Heart left ventricle (tissue), 16 donors: ENCODE results near the gene TRIM14. TPM values are rescaled to one million over a fixed set of nuclear protein-coding genes. Genes with fewer than 3 reads are reported as not detected.
A peak's percentile ranks its signal among the peaks of the same experiment; 100 is the strongest.
"Not testable (repeated sequence)": the region's sequence is repeated elsewhere in the genome, so short reads cannot be mapped to it uniquely, and the experiment has no call there.

ENCODE experiments used
- ATAC-seq, 4 donors: fragments of 200-7000 bp; cut with Tn5 transposase; one replicate each; pipeline ENCODE4 v1.9.1; 2020 to 2022; ENCODE audit warnings: moderate library complexity in 4 of 4, mild to moderate bottlenecking in 3 of 4, moderate number of reproducible peaks in 1 of 4
- DNase-seq, 5 donors: peaks; one replicate each; pipeline ENCODE4 v3.0.0-alpha.2; 2020
- H3K27ac ChIP-seq, 12 donors: fragments of 200-600 bp; sonication (generic) in 4 of 12; one replicate each; pipeline versions ENCODE4 v1.5.0 to v1.8.0; 2016 to 2022; ENCODE audit warnings: mild to moderate bottlenecking in 2 of 12
- H3K27me3 ChIP-seq, 9 donors: fragments of 200-600 bp; sonication (generic) in 2 of 9; one replicate each; pipeline versions ENCODE4 v1.5.1 to v1.8.0; 2016 to 2022; ENCODE audit warnings: mild to moderate bottlenecking in 3 of 9
- H3K36me3 ChIP-seq, 9 donors: fragments of 200-600 bp; sonication (generic) in 2 of 9; one replicate each; pipeline versions ENCODE4 v1.5.0 to v1.8.0; 2018 to 2022; ENCODE audit warnings: mild to moderate bottlenecking in 2 of 9
- H3K4me1 ChIP-seq, 12 donors: fragments of 200-600 bp; sonication (generic) in 4 of 12; one replicate each; pipeline versions ENCODE4 v1.5.0 to v1.8.0; 2016 to 2022; ENCODE audit warnings: mild to moderate bottlenecking in 3 of 12
- H3K4me3 ChIP-seq, 12 donors: fragments of 200-600 bp; sonication (generic) in 4 of 12; one replicate each; pipeline versions ENCODE4 v1.5.0 to v1.8.0; 2017 to 2022; ENCODE audit warnings: mild to moderate bottlenecking in 9 of 12, moderate library complexity in 4 of 12
- H3K9me3 ChIP-seq, 12 donors: fragments of 200-600 bp; sonication (generic) in 4 of 12; one replicate each; pipeline versions ENCODE4 v1.5.0 to v1.8.0; 2016 to 2022; ENCODE audit warnings: mild to moderate bottlenecking in 1 of 12
- POLR2A ChIP-seq, 2 donors: fragments of 450-650 bp; IDR thresholded peaks; one replicate each; pipeline ENCODE4 v1.6.1; 2017; ENCODE audit warnings: antibody characterized with exemption in 2 of 2, mild to moderate bottlenecking in 2 of 2, moderate library complexity in 2 of 2
- WGBS, 4 donors: extraction: QIAGEN DNeasy Blood & Tissue Kit in 2 of 4; methylation state at CpG; one replicate each; pipeline versions ENCODE4 v1.1.5 to v1.1.7; 2013 to 2018; 5-methylcytosine and 5-hydroxymethylcytosine counted together
- intact Hi-C, 10 donors: fragments of 100-400 bp; cut with DNase I; formaldehyde crosslinking; loops; one replicate each; pipeline versions ENCODE4 v1.11.1 to v1.14.2; 2022
- polyA plus RNA-seq, 2 donors: library from polyadenylated mRNA; stranded (reverse); fragments of 200-250 nt; gene quantifications; one replicate each; pipeline ENCODE4 v1.2.3, GENCODE V29; 2013
- total RNA-seq, 9 donors: library from RNA; depleted of rRNA in 2 of 9; stranded (reverse); fragments of >200 nt in 2 of 9; fragmentation: NEBNext Ultra II Directional in 3 of 9; extraction: Animal tissue kit (Norgen Biotek cat#: 25700) in 3 of 9; gene quantifications; one replicate each; pipeline versions ENCODE4 v1.1.0 to v1.2.4, GENCODE V29; 2016 to 2023
- TF ChIP-seq, protein P1 (sequence below), 12 donors: fragments of 200-600 bp; sonication (generic) in 4 of 12; IDR thresholded peaks; one replicate each; pipeline versions ENCODE4 v1.5.0 to v1.8.0; 2018 to 2022; ENCODE audit warnings: antibody characterized with exemption in 12 of 12, mild to moderate bottlenecking in 5 of 12
- donor health status: ischemic (EF 13 %, LVEDD 7.1; RV severe dilation, severe dysfunction).
- donor health status: healthy with polysubstance abuse.
- donor health status: DM: no; HTN: yes; CAD: no.
- donor health status: DM: no; HTN: no; CAD: no.
- donor health status: ischemic (EF 25% LVEDD 6.9; RV normal size, moderate dysfunction).
- donor health status: ischemic (EF 25% LVEDD 5.7; RV mildly dilated, moderate dysfunction).
- donor health status: healthy.
- donor health status: DM: yes; HTN: yes; CAD: no.
- donor health status: ischemic (EF 35%, LVEDD 5.7; RV mildly dilated, moderate dysfunction).
- donor health status: nonischemic (EF 11% LVEDD 7.7; RV severe dilation, severe dysfunction).
- donor health status: DM: yes; HTN: yes; CAD: no.
- donor health status: PGD.
- donor health status: ischemic (EF 29% LVEDD 5.4; RV normal size, mild dysfunction).
- donor health status: nonischemic (EF 23%, LVEDD 6.1; RV moderate dilation, normal function).

The TRIM14 gene
- total and polyA plus RNA-seq, 11 donors, result 0.89 to 20.8 (median 1.9) TPM

DNA sequence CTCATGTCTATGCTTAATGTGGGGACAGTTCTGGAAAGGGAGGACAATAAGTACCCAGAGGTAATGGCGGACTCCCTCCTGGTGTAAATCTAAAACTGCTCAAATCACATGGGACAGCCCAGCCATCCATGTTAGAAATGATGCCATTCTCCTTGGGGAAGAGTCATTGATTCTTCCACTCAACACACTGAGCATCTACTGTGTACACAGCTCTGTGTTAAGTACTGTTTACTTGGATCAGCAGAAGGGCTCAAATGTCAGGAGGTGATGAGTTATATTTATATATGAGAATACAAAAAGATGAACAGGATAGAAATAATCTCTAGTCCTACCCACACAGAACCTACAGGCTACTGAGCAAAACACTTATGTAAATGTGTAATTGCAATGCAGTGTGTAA lies 94.3 kb downstream of the TRIM14 start:
- DNase-seq (no peak), ATAC-seq (no peak)
- Histone ChIP-seq H3K4me1 (peaks cover 0 to 29% (median 5%) of the 10 kb centered on the region in 12 donors), H3K27me3 (no peaks in the 10 kb centered on the region), H3K36me3 (peaks cover 0 to 6% (median under 1%) of the 10 kb centered on the region in 9 donors), H3K27ac (no peak overlapping the region), H3K4me3 (no peak overlapping the region), H3K9me3 (no peaks in the 10 kb centered on the region)
- TF ChIP-seq POLR2A (IDR thresholded peaks at IDR 0.05), result no peak
- TF ChIP-seq, protein P1, sequence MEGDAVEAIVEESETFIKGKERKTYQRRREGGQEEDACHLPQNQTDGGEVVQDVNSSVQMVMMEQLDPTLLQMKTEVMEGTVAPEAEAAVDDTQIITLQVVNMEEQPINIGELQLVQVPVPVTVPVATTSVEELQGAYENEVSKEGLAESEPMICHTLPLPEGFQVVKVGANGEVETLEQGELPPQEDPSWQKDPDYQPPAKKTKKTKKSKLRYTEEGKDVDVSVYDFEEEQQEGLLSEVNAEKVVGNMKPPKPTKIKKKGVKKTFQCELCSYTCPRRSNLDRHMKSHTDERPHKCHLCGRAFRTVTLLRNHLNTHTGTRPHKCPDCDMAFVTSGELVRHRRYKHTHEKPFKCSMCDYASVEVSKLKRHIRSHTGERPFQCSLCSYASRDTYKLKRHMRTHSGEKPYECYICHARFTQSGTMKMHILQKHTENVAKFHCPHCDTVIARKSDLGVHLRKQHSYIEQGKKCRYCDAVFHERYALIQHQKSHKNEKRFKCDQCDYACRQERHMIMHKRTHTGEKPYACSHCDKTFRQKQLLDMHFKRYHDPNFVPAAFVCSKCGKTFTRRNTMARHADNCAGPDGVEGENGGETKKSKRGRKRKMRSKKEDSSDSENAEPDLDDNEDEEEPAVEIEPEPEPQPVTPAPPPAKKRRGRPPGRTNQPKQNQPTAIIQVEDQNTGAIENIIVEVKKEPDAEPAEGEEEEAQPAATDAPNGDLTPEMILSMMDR (IDR thresholded peaks at IDR 0.05), result no peak
- WGBS, 4 donors, result 88 to 100% (median 95%) methylated on average over 1 of the region's 1 CpG
- intact Hi-C loops, result loop anchor here in 1 of 10 donors (5.0 kb wide), 1 partner anchor 37 kb away; no protein-coding TSS in a partner anchor

DNA sequence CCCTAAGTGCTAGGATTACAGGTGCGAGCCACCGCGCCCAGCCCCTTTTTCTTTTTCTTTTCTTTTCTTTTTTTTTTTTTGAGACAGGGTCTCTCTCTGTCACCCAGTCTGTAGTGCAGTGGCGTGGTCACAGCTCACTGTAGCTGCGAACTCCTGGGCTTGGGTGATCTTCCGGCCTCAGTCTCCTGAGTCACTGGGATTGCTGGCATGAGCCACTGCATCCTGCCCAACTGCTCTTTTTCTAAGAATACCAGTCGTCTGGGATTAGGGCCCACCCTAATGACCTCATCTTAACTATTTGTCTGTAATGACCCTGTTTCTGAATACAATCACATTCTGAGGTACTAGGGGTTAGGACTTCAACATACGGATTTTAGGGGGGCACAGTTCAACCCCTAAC lies 96.6 kb downstream of the TRIM14 start:
- DNase-seq, result no peak
- Histone ChIP-seq H3K36me3 (peaks cover 0 to 28% (median 17%) of the 10 kb centered on the region in 9 donors), H3K27me3 (no peaks in the 10 kb centered on the region), H3K9me3 (no peaks in the 10 kb centered on the region), H3K27ac (peak overlapping the region in 9 of 12 donors; percentile 41 to 85 (median 74)), H3K4me3 (no peak overlapping the region), H3K4me1 (peaks cover 0 to 50% (median 5%) of the 10 kb centered on the region in 12 donors)
- intact Hi-C loops, result loop anchor here in 1 of 10 donors (5.0 kb wide), 1 partner anchor 35 kb away; no protein-coding TSS in a partner anchor
- 72 to 85% (median 74%) methylated on average over 8 of the region's 8 CpGs for WGBS, 4 donors
- TF ChIP-seq, protein P1 (IDR thresholded peaks at IDR 0.05), result no peak
- no peak for TF ChIP-seq POLR2A (IDR thresholded peaks at IDR 0.05)
- ATAC-seq, result no peak

DNA sequence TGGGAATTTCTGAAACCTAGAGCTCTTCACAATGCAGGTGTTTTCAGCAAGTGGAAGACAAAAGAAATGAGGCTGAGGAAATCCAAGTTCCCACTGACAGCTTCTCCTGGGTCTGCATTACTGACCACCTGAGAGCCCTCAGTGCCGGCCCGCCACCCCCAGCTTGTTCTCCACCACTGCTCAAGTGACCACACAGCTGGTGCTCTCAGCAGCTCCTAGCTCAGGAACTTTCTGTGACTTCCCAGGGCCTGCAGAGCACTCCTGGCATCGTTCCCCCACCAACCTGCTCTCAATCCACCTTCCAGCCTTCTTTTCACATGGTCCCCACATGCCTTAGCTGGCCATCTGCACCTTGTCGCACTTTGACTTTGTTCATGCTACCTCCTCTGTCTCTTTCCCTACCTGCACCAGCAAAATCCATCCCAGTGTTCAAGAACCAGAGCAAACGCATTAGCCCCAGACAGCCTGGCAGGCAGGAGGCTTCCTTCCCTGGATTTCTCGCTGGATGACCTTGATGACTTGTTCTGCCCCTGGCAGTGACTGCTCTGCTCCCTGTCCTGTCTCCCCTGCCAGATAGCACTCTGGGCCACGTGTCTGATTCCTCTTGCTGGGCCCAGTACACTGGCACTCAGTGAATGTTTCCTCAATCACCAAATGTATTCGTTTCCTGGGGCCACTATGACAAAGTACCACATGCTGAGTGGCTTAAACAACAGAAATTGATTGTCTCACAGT lies 97.5 kb downstream of the TRIM14 start:
- 56 to 64% (median 57%) methylated on average over 8 of the region's 8 CpGs for WGBS, 4 donors
- DNase-seq (peak in 4 of 5 donors; percentile 66 to 85 (median 76)), ATAC-seq (peak; percentile 93 to 95 (median 94))
- Histone ChIP-seq H3K4me1 (peaks cover 0 to 59% (median 5%) of the 10 kb centered on the region in 12 donors), H3K9me3 (no peaks in the 10 kb centered on the region), H3K27me3 (no peaks in the 10 kb centered on the region), H3K27ac (peak overlapping the region in 11 of 12 donors; percentile 23 to 85 (median 74)), H3K36me3 (peaks cover 0 to 38% (median 27%) of the 10 kb centered on the region in 9 donors), H3K4me3 (no peak overlapping the region)
- TF ChIP-seq, protein P1 (IDR thresholded peaks at IDR 0.05), result no peak
- TF ChIP-seq POLR2A (IDR thresholded peaks at IDR 0.05), result no peak
- intact Hi-C loops, result loop anchor here in 1 of 10 donors (5.0 kb wide), 1 partner anchor 34 kb away; no protein-coding TSS in a partner anchor

DNA sequence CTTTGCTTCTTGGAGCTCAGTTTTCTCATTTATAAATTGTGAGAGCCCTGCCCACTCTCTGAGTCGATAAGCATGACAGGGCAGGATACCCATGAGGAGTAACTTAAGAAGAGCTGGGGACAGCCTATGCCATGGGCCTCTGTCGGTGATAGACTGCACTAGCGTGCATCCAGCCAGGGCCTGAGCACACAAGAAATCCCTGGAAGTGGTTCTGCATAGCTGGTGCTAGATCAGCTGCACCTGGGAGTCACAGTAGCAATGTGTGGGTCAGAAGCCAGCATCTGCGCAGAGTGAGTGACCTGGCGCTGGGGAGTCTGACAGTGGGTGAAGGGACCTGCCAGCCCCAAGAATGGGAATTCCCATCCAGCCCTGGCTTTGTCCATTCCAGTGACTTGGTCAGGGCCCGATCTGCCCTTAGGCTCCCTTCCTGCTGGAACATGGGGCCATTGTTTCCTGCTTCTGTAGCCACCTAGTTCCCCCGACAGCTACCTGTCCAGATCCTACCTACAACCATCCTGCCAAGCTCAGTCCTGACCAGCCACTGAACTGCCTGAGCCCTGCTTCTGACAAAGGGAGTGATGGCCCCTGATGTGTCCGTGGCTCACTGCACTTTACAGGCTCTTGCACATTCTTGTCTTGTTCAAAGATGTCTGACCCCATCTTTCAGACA lies 98.4 kb downstream of the TRIM14 start:
- Histone ChIP-seq H3K27me3 (no peaks in the 10 kb centered on the region), H3K4me3 (no peak overlapping the region), H3K27ac (peak overlapping the region in 6 of 12 donors; percentile 58 to 80 (median 72)), H3K9me3 (no peaks in the 10 kb centered on the region), H3K4me1 (peaks cover 0 to 60% (median 5%) of the 10 kb centered on the region in 12 donors), H3K36me3 (peaks cover 0 to 47% (median 36%) of the 10 kb centered on the region in 9 donors)
- DNase-seq (no peak), ATAC-seq (no peak)
- intact Hi-C loops, result loop anchor here in 1 of 10 donors (5.0 kb wide), 1 partner anchor 33 kb away; no protein-coding TSS in a partner anchor
- 94 to 99% (median 95%) methylated on average over 7 to 8 of the region's 8 CpGs for WGBS, 4 donors
- no peak for TF ChIP-seq POLR2A (IDR thresholded peaks at IDR 0.05)
- TF ChIP-seq, protein P1 (IDR thresholded peaks at IDR 0.05), result no peak

DNA sequence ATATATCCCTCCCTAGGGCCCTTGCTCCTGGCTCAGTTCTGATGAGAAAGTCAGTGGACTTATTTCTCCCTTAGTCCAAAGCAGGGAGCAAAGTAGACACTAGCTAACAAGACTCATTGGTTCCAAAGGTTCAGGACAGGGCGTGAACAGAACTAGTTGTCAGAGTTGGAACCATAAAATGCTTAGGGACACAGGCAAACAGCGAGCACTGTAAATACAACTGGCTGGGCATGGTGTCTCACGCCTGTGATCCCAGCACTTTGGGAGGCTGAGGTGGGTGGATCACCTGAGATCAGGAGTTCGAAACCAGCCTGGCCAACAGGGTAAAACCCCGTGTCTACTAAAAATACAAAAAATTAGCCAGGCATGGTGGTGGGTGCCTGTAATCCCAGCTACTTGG lies 99.2 kb downstream of the TRIM14 start:
- not testable (repeated sequence) for H3K9me3 ChIP-seq, H3K4me3 ChIP-seq, ATAC-seq, H3K27me3 ChIP-seq, DNase-seq, H3K27ac ChIP-seq
- Histone ChIP-seq H3K36me3 (peaks cover 0 to 54% (median 43%) of the 10 kb centered on the region in 9 donors), H3K4me1 (peaks cover 0 to 60% (median 5%) of the 10 kb centered on the region in 12 donors)
- WGBS, 4 donors, result 83 to 95% (median 94%) methylated on average over 5 of the region's 5 CpGs
- intact Hi-C loops, result loop anchor here in 2 of 10 donors (5.0 kb wide), 2 partner anchors 33 to 38 kb away; partner anchors contain the start of gene ANP32B (in 1 of the 2)
